SK-N-SH (cell line): Measurements from ENCODE around the gene PPP2R2B. TPM values are rescaled to one million over a fixed set of nuclear protein-coding genes. Genes with fewer than 3 reads are reported as not detected.

Experiments
- CTCF ChIA-PET: fragments of 300-600, 350-600 bp; formaldehyde crosslinking; extraction: SDS; loops from one replicate; lab custom pipeline; 2021; lab: Yijun Ruan, JAX
- POLR2A ChIA-PET: fragments of 350-600 bp; sonication (Branson Sonifier 250); formaldehyde crosslinking; extraction: SDS; loops from one replicate; lab custom pipeline; 2020; ENCODE audit warnings: antibody characterized with exemption, inconsistent platforms; lab: Yijun Ruan, JAX
- DNase-seq: peaks from one replicate; pipeline ENCODE4 v3.0.0; 2012
- H2AFZ ChIP-seq: fragments of 200-600 bp; sonication (generic); 2 replicates; pipeline ENCODE4 v1.8.1; 2016; ENCODE audit warnings: antibody characterized with exemption, mild to moderate bottlenecking, low read depth
- H3F3A ChIP-seq: fragments of 200-600 bp; sonication (generic); replicated peaks from 2 replicates; pipeline ENCODE3; 2016; ENCODE audit warnings: antibody characterized with exemption, mild to moderate bottlenecking; ENCODE audit not compliant: insufficient read depth
- H3K27ac ChIP-seq, 2 experiments: fragments of 200-500 bp in 1 of 2; fragments of 200-600 bp in 1 of 2; sonication (Bioruptor generic) in 1 of 2; sonication (generic), shearing (Covaris generic) in 1 of 2; 2 replicates each; pipeline versions ENCODE4 v1.5.1 to v1.6.1; 2014 to 2016; ENCODE audit warnings: low read depth in 2 of 2, inconsistent platforms in 1 of 2, low read length in 1 of 2, mild to moderate bottlenecking in 1 of 2, mixed read lengths in 1 of 2
- H3K27me3 ChIP-seq: fragments of 200-600 bp; sonication (generic), shearing (Covaris generic); 2 replicates; pipeline ENCODE4 v1.6.1; 2016; ENCODE audit warnings: mixed run types; ENCODE audit not compliant: insufficient read depth
- H3K36me3 ChIP-seq, 2 experiments: fragments of 200-500 bp in 1 of 2; fragments of 200-600 bp in 1 of 2; sonication (Bioruptor generic) in 1 of 2; sonication (generic) in 1 of 2; replicated peaks in 1 of 2; 2 replicates each; pipeline versions ENCODE3 to v1.5.1; 2014 to 2016; ENCODE audit warnings: low read length in 1 of 2, mild to moderate bottlenecking in 1 of 2; ENCODE audit not compliant: insufficient read depth in 2 of 2, control insufficient read depth in 1 of 2
- H3K4me1 ChIP-seq, 2 experiments: fragments of 200-500 bp in 1 of 2; fragments of 200-600 bp in 1 of 2; sonication (Bioruptor generic) in 1 of 2; sonication (generic), shearing (Covaris generic) in 1 of 2; 2 replicates each; pipeline versions ENCODE4 v1.5.1 to v1.6.1; 2014 to 2016; ENCODE audit warnings: low read depth in 1 of 2, low read length in 1 of 2, mixed run types in 1 of 2; ENCODE audit not compliant: insufficient read depth in 2 of 2, control insufficient read depth in 1 of 2
- H3K4me2 ChIP-seq: fragments of 200-600 bp; sonication (generic), shearing (Covaris generic); 2 replicates; pipeline ENCODE4 v1.6.1; 2017; ENCODE audit warnings: mixed run types
- H3K4me3 ChIP-seq, 2 experiments: fragments of 200-500 bp in 1 of 2; fragments of 200-600 bp in 1 of 2; sonication (Bioruptor generic) in 1 of 2; sonication (generic), shearing (Covaris generic) in 1 of 2; 2 replicates each; pipeline versions ENCODE4 v1.5.1 to v1.8.1; 2014 to 2016; ENCODE audit warnings: low read depth in 2 of 2, inconsistent platforms in 1 of 2, low read length in 1 of 2, mild to moderate bottlenecking in 1 of 2, mixed read lengths in 1 of 2, moderate library complexity in 1 of 2
- H3K79me2 ChIP-seq: fragments of 200-600 bp; sonication (generic); 2 replicates; pipeline ENCODE4 v1.8.1; 2017; ENCODE audit warnings: mild to moderate bottlenecking; ENCODE audit not compliant: insufficient read depth
- H3K9ac ChIP-seq: fragments of 200-600 bp; sonication (generic); 2 replicates; pipeline ENCODE4 v1.6.1; 2017; ENCODE audit warnings: mixed run types
- H3K9me2 ChIP-seq: fragments of 200-600 bp; sonication (generic); 2 replicates; pipeline ENCODE4 v1.6.1; 2017; ENCODE audit warnings: mixed run types
- H3K9me3 ChIP-seq: fragments of 200-600 bp; sonication (generic); 2 replicates; pipeline ENCODE4 v1.6.1; 2017; ENCODE audit warnings: mixed run types, mild to moderate bottlenecking, moderate library complexity
- H4K20me1 ChIP-seq: fragments of 200-600 bp; sonication (generic); 2 replicates; pipeline ENCODE4 v1.6.1; 2017; ENCODE audit warnings: mild to moderate bottlenecking, mixed run types; ENCODE audit not compliant: insufficient read depth
- CHD2 ChIP-seq: fragments of 150-350 bp; IDR thresholded peaks from 2 replicates; pipeline ENCODE4 v1.6.1; 2018; ENCODE audit warnings: low read length; ENCODE audit not compliant: partially characterized antibody
- EP300 ChIP-seq, 2 experiments: IDR thresholded peaks; 2 replicates each; pipeline versions ENCODE4 v1.4.0 to v1.6.1; 2012; ENCODE audit warnings: borderline replicate concordance in 1 of 2, low read depth in 1 of 2, low read length in 1 of 2
- GABPA ChIP-seq: IDR thresholded peaks from 2 replicates; pipeline ENCODE4 v1.4.0; 2012; ENCODE audit warnings: low read depth, mild to moderate bottlenecking
- GATA2 ChIP-seq: sonication (generic); formaldehyde crosslinking; IDR thresholded peaks from 2 replicates; pipeline ENCODE4 v1.5.0; 2020; ENCODE audit warnings: mild to moderate bottlenecking, missing genetic modification reagents
- JUND ChIP-seq: IDR thresholded peaks from 2 replicates; pipeline ENCODE4 v1.4.0; 2012
- MEF2A ChIP-seq: IDR thresholded peaks from 2 replicates; pipeline ENCODE4 v1.4.0; 2012; ENCODE audit warnings: low read depth, borderline replicate concordance
- MXI1 ChIP-seq: IDR thresholded peaks from 2 replicates; pipeline ENCODE4 v1.6.1; 2012; ENCODE audit warnings: mild to moderate bottlenecking, low read depth, low read length, improper control_type of control experiment
- RAD21 ChIP-seq: IDR thresholded peaks from 2 replicates; pipeline ENCODE4 v1.6.1; 2012; ENCODE audit warnings: mild to moderate bottlenecking, low read length
- RCOR1 ChIP-seq: fragments of 150-350 bp; IDR thresholded peaks from 2 replicates; pipeline ENCODE4 v1.6.1; 2017; ENCODE audit warnings: antibody characterized with exemption, low read length
- RXRA ChIP-seq: IDR thresholded peaks from 2 replicates; pipeline ENCODE4 v1.4.0; 2012; ENCODE audit warnings: low read depth, mild to moderate bottlenecking, borderline replicate concordance
- TEAD4 ChIP-seq: IDR thresholded peaks from 2 replicates; pipeline ENCODE4 v1.4.0; 2012; ENCODE audit warnings: mild to moderate bottlenecking, borderline replicate concordance; ENCODE audit not compliant: insufficient read depth
- YY1 ChIP-seq: IDR thresholded peaks from 2 replicates; pipeline ENCODE4 v1.4.0; 2012; ENCODE audit warnings: low read depth, mild to moderate bottlenecking
- WGBS: methylation state at CpG from one replicate; pipeline ENCODE4 v1.1.6; 2017; ENCODE audit warnings: low lambda C conversion rate; 5-methylcytosine and 5-hydroxymethylcytosine counted together
- polyA plus RNA-seq, 3 experiments: library from polyadenylated mRNA; depleted of rRNA; stranded (reverse); fragments of >200 nt; gene quantifications; 2 replicates each; pipeline ENCODE4 v1.2.3, GENCODE V29; 2012
- TF ChIP-seq, protein P1 (sequence below): IDR thresholded peaks from 2 replicates; pipeline ENCODE4 v1.4.0; 2012; ENCODE audit warnings: low read depth, borderline replicate concordance
- TF ChIP-seq, protein P2 (sequence below): fragments of 150-350 bp; IDR thresholded peaks from 2 replicates; pipeline ENCODE4 v1.6.1; 2016; ENCODE audit warnings: mild to moderate bottlenecking, low read depth, low read length
- TF ChIP-seq, protein P3 (sequence below): IDR thresholded peaks from 2 replicates; pipeline ENCODE4 v1.6.1; 2012; ENCODE audit warnings: mild to moderate bottlenecking, low read depth, low read length, moderate library complexity

Gene PPP2R2B
- polyA plus RNA-seq, 1 of the 3 experiments (the other 2 are of a cell fraction), result 11.4 TPM

DNA sequence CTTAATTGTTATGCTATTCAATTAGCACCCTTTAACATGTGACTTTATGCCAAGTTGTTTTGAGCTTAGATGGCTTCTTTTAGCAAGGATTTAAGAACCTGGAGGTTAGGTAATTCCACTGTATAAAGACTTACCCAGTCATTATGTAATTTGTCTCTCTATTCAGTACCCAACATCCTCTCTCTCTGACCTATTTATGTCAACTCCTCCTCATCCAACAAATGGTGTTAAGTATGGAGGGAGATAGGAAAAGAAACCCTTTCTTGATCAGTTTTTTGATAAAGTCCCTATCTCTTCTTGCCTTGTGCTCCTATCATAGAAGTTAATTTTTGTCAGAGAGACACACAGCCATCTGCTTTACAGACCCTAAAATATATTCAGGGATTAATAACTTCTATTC, 181.3 kb downstream of the PPP2R2B start:
- Histone ChIP-seq H3F3A (no peaks in the 10 kb centered on the region), H3K79me2 (no peaks in the 10 kb centered on the region), H3K36me3 (no peaks in the 10 kb centered on the region), H3K27ac (peak overlapping the region in 1 of 2 experiments; percentile 84; a peak in 1 of 4 replicates), H3K4me3 (no peak overlapping the region), H3K9ac (no peak overlapping the region), H3K27me3 (no peaks in the 10 kb centered on the region), H3K9me2 (no peaks in the 10 kb centered on the region), H3K4me2 (no peak overlapping the region), H3K4me1 (peaks cover 0 to 12% of the 10 kb centered on the region in 2 experiments; a peak in 2 of 4 replicates), H4K20me1 (no peaks in the 10 kb centered on the region), H2AFZ (no peak overlapping the region), H3K9me3 (no peaks in the 10 kb centered on the region)
- no peak for DNase-seq
- ChIA-PET POLR2A (no interaction called here), CTCF (interaction anchor here (1.4 kb wide), 1 partner anchor 8 kb away, joined by 3 read pairs; no protein-coding TSS in a partner anchor)
- TF ChIP-seq, protein P1, sequence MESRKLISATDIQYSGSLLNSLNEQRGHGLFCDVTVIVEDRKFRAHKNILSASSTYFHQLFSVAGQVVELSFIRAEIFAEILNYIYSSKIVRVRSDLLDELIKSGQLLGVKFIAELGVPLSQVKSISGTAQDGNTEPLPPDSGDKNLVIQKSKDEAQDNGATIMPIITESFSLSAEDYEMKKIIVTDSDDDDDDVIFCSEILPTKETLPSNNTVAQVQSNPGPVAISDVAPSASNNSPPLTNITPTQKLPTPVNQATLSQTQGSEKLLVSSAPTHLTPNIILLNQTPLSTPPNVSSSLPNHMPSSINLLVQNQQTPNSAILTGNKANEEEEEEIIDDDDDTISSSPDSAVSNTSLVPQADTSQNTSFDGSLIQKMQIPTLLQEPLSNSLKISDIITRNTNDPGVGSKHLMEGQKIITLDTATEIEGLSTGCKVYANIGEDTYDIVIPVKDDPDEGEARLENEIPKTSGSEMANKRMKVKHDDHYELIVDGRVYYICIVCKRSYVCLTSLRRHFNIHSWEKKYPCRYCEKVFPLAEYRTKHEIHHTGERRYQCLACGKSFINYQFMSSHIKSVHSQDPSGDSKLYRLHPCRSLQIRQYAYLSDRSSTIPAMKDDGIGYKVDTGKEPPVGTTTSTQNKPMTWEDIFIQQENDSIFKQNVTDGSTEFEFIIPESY, result no peak
- no peak for TF ChIP-seq RAD21
- TF ChIP-seq MEF2A, result no peak
- TF ChIP-seq, protein P2, sequence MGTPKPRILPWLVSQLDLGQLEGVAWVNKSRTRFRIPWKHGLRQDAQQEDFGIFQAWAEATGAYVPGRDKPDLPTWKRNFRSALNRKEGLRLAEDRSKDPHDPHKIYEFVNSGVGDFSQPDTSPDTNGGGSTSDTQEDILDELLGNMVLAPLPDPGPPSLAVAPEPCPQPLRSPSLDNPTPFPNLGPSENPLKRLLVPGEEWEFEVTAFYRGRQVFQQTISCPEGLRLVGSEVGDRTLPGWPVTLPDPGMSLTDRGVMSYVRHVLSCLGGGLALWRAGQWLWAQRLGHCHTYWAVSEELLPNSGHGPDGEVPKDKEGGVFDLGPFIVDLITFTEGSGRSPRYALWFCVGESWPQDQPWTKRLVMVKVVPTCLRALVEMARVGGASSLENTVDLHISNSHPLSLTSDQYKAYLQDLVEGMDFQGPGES, result no peak

- H3K27me3 ChIP-seq, result no peaks in the 10 kb centered on the region
Measured at GRCh38 chr5:146695646-146696045, 182.9 kb downstream of the PPP2R2B start.

DNA sequence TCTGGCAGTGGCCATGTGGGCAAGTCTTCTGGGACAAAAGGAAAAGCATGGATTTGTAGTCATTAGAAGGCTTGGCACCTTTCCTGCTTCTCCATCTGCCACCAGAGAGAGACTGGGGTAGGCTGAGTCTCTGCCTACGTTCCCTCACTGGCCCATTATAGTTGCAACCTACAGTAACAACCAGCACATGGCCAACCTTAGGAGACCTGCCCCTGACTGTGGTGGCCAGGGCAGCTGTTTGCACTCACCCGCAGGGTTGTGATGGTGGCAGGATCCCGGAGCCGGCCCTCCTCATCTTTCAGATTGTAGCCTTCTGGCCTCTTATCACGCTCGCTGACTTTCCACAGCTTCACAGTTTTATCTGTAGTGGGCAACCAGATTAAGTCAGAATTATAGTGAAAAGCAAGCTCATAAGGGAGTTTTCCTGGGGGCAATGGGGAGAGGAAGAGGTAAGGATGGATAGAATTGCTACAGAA, 187.6 kb downstream of the PPP2R2B start:
- Histone ChIP-seq H4K20me1 (no peaks in the 10 kb centered on the region), H3K4me2 (no peak overlapping the region), H3K27me3 (no peaks in the 10 kb centered on the region), H3K4me3 (no peak overlapping the region), H2AFZ (no peak overlapping the region), H3K27ac (peak overlapping the region in 1 of 2 experiments; percentile 78; a peak in 2 of 4 replicates), H3K36me3 (peaks cover 4 to 5% of the 10 kb centered on the region in 2 experiments), H3F3A (no peaks in the 10 kb centered on the region), H3K9ac (no peak overlapping the region), H3K79me2 (no peaks in the 10 kb centered on the region), H3K9me3 (no peaks in the 10 kb centered on the region), H3K4me1 (peaks cover 0 to 4% of the 10 kb centered on the region in 2 experiments; a peak in 2 of 4 replicates), H3K9me2 (no peaks in the 10 kb centered on the region)
- DNase-seq, result peak; percentile 66
- WGBS, result 71% methylated on average over 5 of the region's 6 CpGs
- CTCF ChIA-PET, result interaction anchor here (0.9 to 1.4 kb wide), 3 partner anchors 15 to 498 kb away, joined by 3 to 4 read pairs (median 4); no protein-coding TSS in a partner anchor
- POLR2A ChIA-PET, result no interaction called here
- TF ChIP-seq, protein P3, sequence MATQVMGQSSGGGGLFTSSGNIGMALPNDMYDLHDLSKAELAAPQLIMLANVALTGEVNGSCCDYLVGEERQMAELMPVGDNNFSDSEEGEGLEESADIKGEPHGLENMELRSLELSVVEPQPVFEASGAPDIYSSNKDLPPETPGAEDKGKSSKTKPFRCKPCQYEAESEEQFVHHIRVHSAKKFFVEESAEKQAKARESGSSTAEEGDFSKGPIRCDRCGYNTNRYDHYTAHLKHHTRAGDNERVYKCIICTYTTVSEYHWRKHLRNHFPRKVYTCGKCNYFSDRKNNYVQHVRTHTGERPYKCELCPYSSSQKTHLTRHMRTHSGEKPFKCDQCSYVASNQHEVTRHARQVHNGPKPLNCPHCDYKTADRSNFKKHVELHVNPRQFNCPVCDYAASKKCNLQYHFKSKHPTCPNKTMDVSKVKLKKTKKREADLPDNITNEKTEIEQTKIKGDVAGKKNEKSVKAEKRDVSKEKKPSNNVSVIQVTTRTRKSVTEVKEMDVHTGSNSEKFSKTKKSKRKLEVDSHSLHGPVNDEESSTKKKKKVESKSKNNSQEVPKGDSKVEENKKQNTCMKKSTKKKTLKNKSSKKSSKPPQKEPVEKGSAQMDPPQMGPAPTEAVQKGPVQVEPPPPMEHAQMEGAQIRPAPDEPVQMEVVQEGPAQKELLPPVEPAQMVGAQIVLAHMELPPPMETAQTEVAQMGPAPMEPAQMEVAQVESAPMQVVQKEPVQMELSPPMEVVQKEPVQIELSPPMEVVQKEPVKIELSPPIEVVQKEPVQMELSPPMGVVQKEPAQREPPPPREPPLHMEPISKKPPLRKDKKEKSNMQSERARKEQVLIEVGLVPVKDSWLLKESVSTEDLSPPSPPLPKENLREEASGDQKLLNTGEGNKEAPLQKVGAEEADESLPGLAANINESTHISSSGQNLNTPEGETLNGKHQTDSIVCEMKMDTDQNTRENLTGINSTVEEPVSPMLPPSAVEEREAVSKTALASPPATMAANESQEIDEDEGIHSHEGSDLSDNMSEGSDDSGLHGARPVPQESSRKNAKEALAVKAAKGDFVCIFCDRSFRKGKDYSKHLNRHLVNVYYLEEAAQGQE, result no peak
- peak; percentile 80 for TF ChIP-seq GATA2
- peak; percentile 70 for TF ChIP-seq MXI1
- peak; percentile 77; the same call in 1 of the 2 replicates for TF ChIP-seq RCOR1
- TF ChIP-seq TEAD4, result no peak
- TF ChIP-seq CHD2, result no peak
- TF ChIP-seq YY1, result no peak
- peak in 1 of 2 experiments; percentile 67; a peak in 2 of 4 replicates for TF ChIP-seq EP300 (IDR thresholded peaks at IDR 0.05; ENCODE audit: borderline replicate concordance in 1 of 2, low read depth in 1 of 2, low read length in 1 of 2)

More at GRCh38 chr5:146695646-146696045, 182.9 kb downstream of the PPP2R2B start:
- 76% methylated on average over 1 of the region's 1 CpG for WGBS
- Histone ChIP-seq H3K4me2 (no peak overlapping the region), H3F3A (no peaks in the 10 kb centered on the region), H4K20me1 (no peaks in the 10 kb centered on the region)
- POLR2A ChIA-PET, result no interaction called here
- TF ChIP-seq GABPA (no peak), RXRA (no peak), TEAD4 (no peak), JUND (no peak)
- TF ChIP-seq, all 33 proteins: peak for 0
- Histone ChIP-seq H3K9ac (no peak overlapping the region), H3K36me3 (peaks cover 0 to 3% of the 10 kb centered on the region in 2 experiments), H3K9me2 (no peaks in the 10 kb centered on the region), H3K79me2 (no peaks in the 10 kb centered on the region), H2AFZ (no peak overlapping the region), H3K4me3 (no peak overlapping the region), H3K9me3 (no peaks in the 10 kb centered on the region), H3K4me1 (peaks cover 0 to 10% of the 10 kb centered on the region in 2 experiments; a peak in 2 of 4 replicates), H3K27ac (no peak overlapping the region)
- CTCF ChIA-PET, result no interaction called here
- DNase-seq, result no peak
